Heart right ventricle (tissue), 16 donors: ENCODE results near the gene CEACAM20. TPM values are rescaled to one million over a fixed set of nuclear protein-coding genes. Genes with fewer than 3 reads are reported as not detected.

Experiments
- ATAC-seq, 8 donors: fragments of 200-7000 bp; cut with Tn5 transposase; one replicate each; pipeline ENCODE4 v1.9.1; 2020; ENCODE audit warnings: mild to moderate bottlenecking in 8 of 8, moderate library complexity in 8 of 8, moderate number of reproducible peaks in 1 of 8
- DNase-seq, 2 donors: peaks; one replicate each; pipeline ENCODE4 v3.0.0-alpha.2; 2020
- H3K27ac ChIP-seq, 10 donors: fragments of 200-600 bp; sonication (generic) in 2 of 10; one replicate each; pipeline versions ENCODE4 v1.5.0 to v1.8.0; 2020 to 2022; ENCODE audit warnings: mild to moderate bottlenecking in 3 of 10
- H3K27me3 ChIP-seq, 7 donors: fragments of 200-600 bp; one replicate each; pipeline ENCODE4 v1.8.0; 2021 to 2022; ENCODE audit warnings: mild to moderate bottlenecking in 2 of 7
- H3K36me3 ChIP-seq, 9 donors: fragments of 200-600 bp; sonication (generic) in 1 of 9; one replicate each; pipeline versions ENCODE4 v1.5.0 to v1.8.0; 2020 to 2022; ENCODE audit warnings: mild to moderate bottlenecking in 2 of 9
- H3K4me1 ChIP-seq, 9 donors: fragments of 200-600 bp; sonication (generic) in 1 of 9; one replicate each; pipeline versions ENCODE4 v1.5.0 to v1.8.0; 2020 to 2022; ENCODE audit warnings: mild to moderate bottlenecking in 4 of 9
- H3K4me3 ChIP-seq, 10 donors: fragments of 200-600 bp; sonication (generic) in 2 of 10; one replicate each; pipeline versions ENCODE4 v1.5.0 to v1.8.0; 2020 to 2022; ENCODE audit warnings: mild to moderate bottlenecking in 7 of 10, moderate library complexity in 2 of 10
- H3K9me3 ChIP-seq, 11 donors: fragments of 200-600 bp in 10 of 11; sonication (generic) in 2 of 11; one replicate each; pipeline versions ENCODE4 v1.5.0 to v1.8.0; 2013 to 2022; ENCODE audit warnings: mild to moderate bottlenecking in 2 of 11, control low read depth in 1 of 11, moderate library complexity in 1 of 11
- CTCF ChIP-seq, 9 donors: fragments of 200-600 bp; sonication (generic) in 2 of 9; IDR thresholded peaks; one replicate each; pipeline versions ENCODE4 v1.5.0 to v1.8.0; 2021 to 2022; ENCODE audit warnings: antibody characterized with exemption in 9 of 9, mild to moderate bottlenecking in 5 of 9, moderate library complexity in 1 of 9
- WGBS, 2 donors: extraction: QIAGEN DNeasy Blood & Tissue Kit; methylation state at CpG; one replicate each; pipeline ENCODE4 v1.1.7; 2013; ENCODE audit warnings: inconsistent platforms in 1 of 2; 5-methylcytosine and 5-hydroxymethylcytosine counted together
- intact Hi-C, 10 donors: fragments of 100-400 bp; cut with DNase I; formaldehyde crosslinking; loops; one replicate each; pipeline versions ENCODE4 v1.11.1 to v1.14.2; 2022
- polyA plus RNA-seq, 2 donors: library from polyadenylated mRNA; stranded (reverse); fragments of 200-250 nt; gene quantifications; one replicate each; pipeline ENCODE4 v1.2.3, GENCODE V29; 2013
- total RNA-seq, 10 donors: library from RNA; stranded (reverse); fragmentation: NEBNext Ultra II Directional in 3 of 10; extraction: Animal tissue kit (Norgen Biotek cat#: 25700) in 3 of 10; gene quantifications; one replicate each; pipeline versions ENCODE4 v1.2.1 to v1.2.4, GENCODE V29; 2021 to 2023
- donor health status: Arrhythmogenic right ventricular cardiomyopathy.
- donor health status: ischemic (EF 13 %, LVEDD 7.1; RV severe dilation, severe dysfunction).
- donor health status: healthy with polysubstance abuse.
- donor health status: DM: no; HTN: yes; CAD: no.
- donor health status: DM: no; HTN: no; CAD: no.
- donor health status: ischemic (EF 25% LVEDD 6.9; RV normal size, moderate dysfunction).
- donor health status: ischemic (EF 25% LVEDD 5.7; RV mildly dilated, moderate dysfunction).
- donor health status: healthy.
- donor health status: DM: yes; HTN: yes; CAD: no.
- donor health status: Ischemic cardiomyopathy.
- donor health status: ischemic (EF 35%, LVEDD 5.7; RV mildly dilated, moderate dysfunction).
- donor health status: nonischemic (EF 11% LVEDD 7.7; RV severe dilation, severe dysfunction).
- donor health status: DM: yes; HTN: yes; CAD: no.
- donor health status: PGD.
- donor health status: ischemic (EF 29% LVEDD 5.4; RV normal size, mild dysfunction).
- donor health status: nonischemic (EF 23%, LVEDD 6.1; RV moderate dilation, normal function).

CEACAM20 gene
- total and polyA plus RNA-seq, 12 donors: not detected

DNA sequence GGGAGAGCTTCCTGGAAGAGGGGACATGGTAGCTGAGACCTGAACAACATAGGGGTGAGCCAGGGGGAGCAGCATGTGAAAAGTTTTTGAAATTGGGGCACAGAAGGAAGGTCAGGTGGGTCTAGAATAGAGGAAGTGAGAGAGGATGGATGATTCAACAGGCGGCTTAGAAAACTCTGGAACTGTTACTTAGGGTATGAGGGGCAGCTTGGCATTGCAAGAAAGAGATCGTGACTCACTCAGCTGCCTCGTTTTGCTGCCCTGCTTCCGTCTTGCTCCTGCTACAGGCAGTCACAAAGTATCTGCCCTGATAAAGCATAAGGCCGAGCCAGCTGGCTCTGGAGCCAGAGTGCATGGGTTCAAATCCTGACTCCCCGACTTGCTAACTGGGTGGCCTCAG, 1.3 kb upstream of the CEACAM20 start:
- WGBS, 2 donors: 62 to 64% methylated on average over 6 of the region's 6 CpGs
- ATAC-seq: no peak

DNA sequence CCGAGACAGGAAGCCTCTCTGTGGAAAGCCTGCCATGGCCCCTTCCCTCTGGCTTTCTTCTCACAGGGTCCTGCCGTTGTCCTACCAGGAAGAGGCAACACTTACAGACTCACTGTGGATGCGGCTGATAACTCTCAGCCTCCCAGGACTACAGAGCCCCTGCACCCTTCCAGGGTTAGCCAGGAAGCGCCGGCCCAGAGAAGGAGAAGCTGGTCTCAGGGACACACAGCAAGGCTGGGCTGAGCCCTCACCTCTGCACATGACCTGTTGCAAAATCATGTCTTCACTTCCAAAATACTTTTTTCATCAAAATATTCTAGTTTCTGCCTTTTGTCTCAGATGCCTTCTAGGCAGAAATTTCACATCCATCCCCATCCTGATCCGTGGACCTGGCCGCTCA, 1.9 kb downstream of the CEACAM20 start:
- no peak overlapping the region for H3K27ac ChIP-seq
- ATAC-seq (no peak), DNase-seq (no peak)
- no peak overlapping the region for H3K4me3 ChIP-seq
- 79 to 82% methylated on average over 7 of the region's 7 CpGs for WGBS, 2 donors
- no peaks in the 10 kb centered on the region for H3K9me3 ChIP-seq
- TF ChIP-seq CTCF (IDR thresholded peaks at IDR 0.05): no peak
- H3K4me1 ChIP-seq: no peaks in the 10 kb centered on the region
- H3K36me3 ChIP-seq: no peaks in the 10 kb centered on the region
- H3K27me3 ChIP-seq: peaks cover 0 to 50% (median 6%) of the 10 kb centered on the region in 7 donors
- intact Hi-C loops: no loop called here

More for the DNA sequence above, 1.3 kb upstream of the CEACAM20 start:
- H3K27me3 ChIP-seq: peaks cover 0 to 60% (median 9%) of the 10 kb centered on the region in 7 donors
- DNase-seq: no peak
- peaks cover 0 to 6% (median 0%) of the 10 kb centered on the region in 11 donors for H3K9me3 ChIP-seq
- no peaks in the 10 kb centered on the region for H3K4me1 ChIP-seq
- intact Hi-C loops: no loop called here
- no peak overlapping the region for H3K4me3 ChIP-seq
- no peak overlapping the region for H3K27ac ChIP-seq
- H3K36me3 ChIP-seq: no peaks in the 10 kb centered on the region
- TF ChIP-seq CTCF (IDR thresholded peaks at IDR 0.05): no peak

- 28 to 50% methylated on average over 4 of the region's 4 CpGs for WGBS, 2 donors
- intact Hi-C loops: no loop called here
- H3K27me3 ChIP-seq: peaks cover 0 to 49% (median 0%) of the 10 kb centered on the region in 7 donors
- TF ChIP-seq CTCF (IDR thresholded peaks at IDR 0.05): no peak
- no peaks in the 10 kb centered on the region for H3K36me3 ChIP-seq
- H3K27ac ChIP-seq: no peak overlapping the region
- DNase-seq (no peak), ATAC-seq (no peak)
- H3K4me1 ChIP-seq: no peaks in the 10 kb centered on the region
- H3K4me3 ChIP-seq: no peak overlapping the region
- H3K9me3 ChIP-seq: no peaks in the 10 kb centered on the region
Measured at GRCh38 chr19:44525721-44526430, 3.6 kb downstream of the CEACAM20 start.

GRCh38 chr19:44521370-44521769, 8.1 kb downstream of the CEACAM20 start:
- ATAC-seq (no peak), DNase-seq (no peak)
- no peak for TF ChIP-seq CTCF (IDR thresholded peaks at IDR 0.05)
- H3K27ac ChIP-seq: no peak overlapping the region
- intact Hi-C loops: no loop called here
- no peaks in the 10 kb centered on the region for H3K4me1 ChIP-seq
- peaks cover 0 to 3% (median 0%) of the 10 kb centered on the region in 11 donors for H3K9me3 ChIP-seq
- no peak overlapping the region for H3K4me3 ChIP-seq
- 88 to 92% methylated on average over 2 of the region's 2 CpGs for WGBS, 2 donors
- no peaks in the 10 kb centered on the region for H3K36me3 ChIP-seq
- peaks cover 0 to 36% (median 0%) of the 10 kb centered on the region in 7 donors for H3K27me3 ChIP-seq
